ENCODE results near the gene E2F8.

E2F8 gene

DNA sequence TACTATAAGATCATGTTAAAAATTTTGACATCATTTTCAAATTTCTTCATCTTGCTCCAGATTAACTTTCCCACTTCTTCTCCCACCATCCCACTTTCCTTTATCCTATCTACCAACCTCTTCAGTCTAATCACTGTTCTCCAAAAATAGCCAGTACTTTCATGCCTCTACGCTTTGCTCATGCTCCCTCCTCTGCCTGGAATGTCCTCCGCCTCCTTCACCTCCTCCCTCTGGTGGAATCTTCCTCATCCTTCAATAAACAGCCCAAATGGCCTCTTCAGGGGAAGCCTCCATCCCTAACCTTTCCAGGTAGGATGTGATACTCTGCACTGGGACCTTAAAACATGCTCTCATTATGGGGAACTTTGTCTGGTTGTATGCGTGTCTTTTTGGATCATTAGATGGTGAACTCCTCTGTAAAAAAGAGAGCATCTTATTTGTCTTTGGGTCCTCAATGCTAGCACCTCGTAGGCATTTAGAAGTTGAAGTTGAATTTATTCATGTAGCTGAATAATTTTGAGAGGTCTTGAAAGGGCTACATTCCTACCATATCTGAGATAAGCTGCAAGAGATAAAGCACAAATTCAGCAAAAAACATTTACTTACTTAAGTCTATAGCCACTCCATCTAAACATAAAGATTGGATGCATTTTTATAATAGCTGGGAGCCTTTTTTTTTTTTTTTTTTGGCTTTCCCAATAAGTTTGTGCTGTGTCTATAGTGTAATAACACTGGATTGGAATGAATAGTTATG lies 31.0 kb downstream of the E2F8 start:
- DNase-seq (ENCODE audit: extremely low read depth, low read depth): no peak
- H3K4me3 ChIP-seq (replicated peaks; ENCODE audit: low read depth, low read length): no peak overlapping the region
- TF ChIP-seq, protein P1, sequence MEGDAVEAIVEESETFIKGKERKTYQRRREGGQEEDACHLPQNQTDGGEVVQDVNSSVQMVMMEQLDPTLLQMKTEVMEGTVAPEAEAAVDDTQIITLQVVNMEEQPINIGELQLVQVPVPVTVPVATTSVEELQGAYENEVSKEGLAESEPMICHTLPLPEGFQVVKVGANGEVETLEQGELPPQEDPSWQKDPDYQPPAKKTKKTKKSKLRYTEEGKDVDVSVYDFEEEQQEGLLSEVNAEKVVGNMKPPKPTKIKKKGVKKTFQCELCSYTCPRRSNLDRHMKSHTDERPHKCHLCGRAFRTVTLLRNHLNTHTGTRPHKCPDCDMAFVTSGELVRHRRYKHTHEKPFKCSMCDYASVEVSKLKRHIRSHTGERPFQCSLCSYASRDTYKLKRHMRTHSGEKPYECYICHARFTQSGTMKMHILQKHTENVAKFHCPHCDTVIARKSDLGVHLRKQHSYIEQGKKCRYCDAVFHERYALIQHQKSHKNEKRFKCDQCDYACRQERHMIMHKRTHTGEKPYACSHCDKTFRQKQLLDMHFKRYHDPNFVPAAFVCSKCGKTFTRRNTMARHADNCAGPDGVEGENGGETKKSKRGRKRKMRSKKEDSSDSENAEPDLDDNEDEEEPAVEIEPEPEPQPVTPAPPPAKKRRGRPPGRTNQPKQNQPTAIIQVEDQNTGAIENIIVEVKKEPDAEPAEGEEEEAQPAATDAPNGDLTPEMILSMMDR (IDR thresholded peaks at IDR 0.05; ENCODE audit: low read depth, low read length, missing control alignments): no peak

DNA sequence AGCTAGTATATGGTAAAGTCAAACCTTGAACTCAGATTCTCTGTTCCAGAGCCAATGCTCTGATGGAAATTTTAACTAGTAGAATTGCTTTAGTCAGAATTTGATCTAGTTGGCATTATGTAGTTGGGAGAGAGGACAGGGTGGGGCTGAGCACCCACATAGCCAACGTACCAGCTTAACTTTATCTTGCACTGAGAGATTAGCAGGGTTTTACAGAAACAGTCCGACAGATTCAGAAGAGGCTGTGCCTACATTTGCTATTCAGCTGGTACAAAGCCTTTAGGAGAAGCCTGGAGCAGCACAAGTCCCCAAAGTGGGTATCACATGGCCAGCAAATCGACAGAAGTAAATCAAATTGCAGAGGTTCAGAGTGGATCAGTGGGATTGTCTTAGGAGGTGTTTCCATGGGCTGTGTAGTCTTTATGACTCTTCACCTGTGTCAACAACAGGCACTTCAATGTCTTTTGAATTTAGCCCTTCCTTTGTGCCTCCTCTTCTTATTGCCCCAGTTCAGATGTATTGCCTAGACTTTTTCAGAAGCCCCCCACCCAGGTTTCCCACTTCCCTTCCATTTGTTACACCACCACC lies 31.7 kb downstream of the E2F8 start:
- no peak overlapping the region for H3K4me3 ChIP-seq (replicated peaks; ENCODE audit: low read depth, low read length)
- TF ChIP-seq, protein P1 (IDR thresholded peaks at IDR 0.05; ENCODE audit: low read depth, low read length, missing control alignments): no peak
- no peak for DNase-seq (ENCODE audit: extremely low read depth, low read depth)

DNA sequence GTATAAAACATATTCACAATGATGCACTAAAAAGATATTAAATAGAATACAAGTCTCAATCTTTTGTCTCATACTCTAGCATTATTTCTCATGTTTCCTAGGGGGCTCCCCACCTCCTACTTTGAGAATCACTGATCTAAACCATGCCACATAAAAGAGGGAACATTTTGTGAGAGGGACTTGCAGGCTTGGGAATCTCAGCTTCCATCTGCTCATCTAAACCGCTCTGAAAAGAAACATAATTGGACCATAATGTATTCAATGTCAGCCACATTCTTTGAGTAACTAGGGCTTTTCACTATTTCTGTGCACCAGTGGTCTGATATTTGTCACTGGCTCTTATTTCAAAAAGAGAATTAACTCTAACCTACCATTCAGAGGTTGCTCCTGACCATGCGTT lies 32.6 kb downstream of the E2F8 start:
- DNase-seq (ENCODE audit: extremely low read depth, low read depth): no peak
- TF ChIP-seq, protein P1 (IDR thresholded peaks at IDR 0.05; ENCODE audit: low read depth, low read length, missing control alignments): no peak
- H3K4me3 ChIP-seq (replicated peaks; ENCODE audit: low read depth, low read length): no peak overlapping the region

DNA sequence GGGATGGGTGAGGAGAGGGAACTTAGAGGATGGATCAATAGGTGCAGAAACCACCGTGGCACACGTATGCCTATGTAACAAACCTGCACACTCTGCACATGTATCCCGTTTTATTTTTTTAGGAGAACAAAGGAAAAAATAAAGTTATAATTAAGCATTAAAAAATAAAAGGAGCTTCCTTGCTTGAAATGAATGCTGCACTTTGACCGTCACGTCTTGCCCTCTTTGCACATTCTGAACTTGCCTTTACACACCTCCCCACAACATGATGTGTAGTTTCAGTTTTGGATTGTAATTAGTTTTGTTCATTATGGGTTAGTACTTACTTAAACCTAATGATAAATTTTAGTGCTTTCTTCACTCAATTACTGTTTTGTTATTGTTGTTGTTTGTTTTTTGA lies 35.9 kb downstream of the E2F8 start:
- H3K4me3 ChIP-seq (replicated peaks; ENCODE audit: low read depth, low read length): no peak overlapping the region
- TF ChIP-seq, protein P1 (IDR thresholded peaks at IDR 0.05; ENCODE audit: low read depth, low read length, missing control alignments): no peak
- DNase-seq (ENCODE audit: extremely low read depth, low read depth): no peak

GRCh38 chr11:19201737-19202605 lies 38.8 kb downstream of the E2F8 start, which contains the start of gene CSRP3:
CSRP3 (minus strand) TSS chr11:19201983; CDS start chr11:19192448, 9,535 bp downstream.
- DNase-seq (ENCODE audit: extremely low read depth, low read depth): no peak
- H3K4me3 ChIP-seq (replicated peaks; ENCODE audit: low read depth, low read length): no peak within 1 kb of the TSS
- TF ChIP-seq, protein P1 (IDR thresholded peaks at IDR 0.05; ENCODE audit: low read depth, low read length, missing control alignments): no peak

DNA sequence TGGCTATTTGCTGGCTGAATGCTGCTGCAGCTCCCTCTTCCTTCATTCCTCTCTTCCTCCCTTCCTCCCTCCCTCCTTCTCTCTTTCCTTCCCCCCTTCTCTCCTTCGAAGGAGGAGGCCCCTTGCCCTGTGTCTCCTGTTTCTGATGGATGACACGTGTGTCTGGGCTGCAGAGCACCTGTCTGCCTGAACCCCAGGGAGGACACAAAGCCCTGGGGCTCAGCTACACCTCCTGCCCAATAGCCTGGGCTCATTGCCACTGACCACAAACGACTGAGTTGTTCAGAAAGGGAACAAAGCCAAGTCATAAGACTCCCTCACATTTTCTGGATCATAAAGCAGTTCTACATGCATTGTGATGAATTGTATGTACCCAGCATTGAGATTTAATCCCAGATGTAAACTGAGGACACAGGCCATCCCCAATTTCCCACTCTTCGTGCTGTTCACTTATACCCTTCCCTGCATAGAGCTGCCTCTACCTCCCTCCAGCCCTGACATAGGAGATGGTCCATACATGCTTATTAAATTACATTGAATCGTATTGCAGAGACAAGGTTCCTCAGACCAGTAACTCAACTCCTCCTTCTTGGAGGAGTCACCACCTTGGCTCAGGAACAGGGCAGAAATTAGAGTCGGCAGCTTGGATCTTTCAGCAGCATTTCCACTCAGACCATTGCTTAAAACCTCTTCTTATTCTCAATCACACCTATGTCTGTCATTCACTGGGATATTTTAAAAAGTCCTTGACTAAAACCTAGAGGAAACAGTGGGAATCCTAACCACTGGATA lies 40.1 kb downstream of the E2F8 start:
- no peak overlapping the region for H3K4me3 ChIP-seq (replicated peaks; ENCODE audit: low read depth, low read length)
- DNase-seq (ENCODE audit: extremely low read depth, low read depth): peak; percentile 20
- TF ChIP-seq, protein P1 (IDR thresholded peaks at IDR 0.05; ENCODE audit: low read depth, low read length, missing control alignments): no peak

Measured in HFF-Myc (cell line).